ENCODE measurements around the gene PHLDB1.

DNA sequence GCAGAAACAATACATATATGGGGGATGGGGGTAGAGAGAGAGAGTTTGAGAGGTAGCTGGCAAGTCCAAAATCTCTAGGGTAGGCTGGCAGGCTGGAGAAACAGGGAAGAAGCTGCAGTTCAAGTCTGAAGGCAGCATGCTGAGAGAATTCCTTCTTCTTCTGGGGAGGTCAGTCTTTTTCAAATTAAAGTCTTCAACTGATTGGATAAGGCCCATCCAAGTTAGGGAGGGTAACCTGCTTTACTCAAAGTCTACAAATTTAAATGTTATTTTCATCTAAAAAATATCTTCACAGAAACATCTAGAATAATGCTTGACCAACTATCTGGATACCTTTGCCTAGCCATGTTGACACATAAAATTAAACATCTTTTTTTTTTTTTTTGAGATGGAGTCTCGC, 75.0 kb downstream of the PHLDB1 start:
- TF ChIP-seq, protein P1, sequence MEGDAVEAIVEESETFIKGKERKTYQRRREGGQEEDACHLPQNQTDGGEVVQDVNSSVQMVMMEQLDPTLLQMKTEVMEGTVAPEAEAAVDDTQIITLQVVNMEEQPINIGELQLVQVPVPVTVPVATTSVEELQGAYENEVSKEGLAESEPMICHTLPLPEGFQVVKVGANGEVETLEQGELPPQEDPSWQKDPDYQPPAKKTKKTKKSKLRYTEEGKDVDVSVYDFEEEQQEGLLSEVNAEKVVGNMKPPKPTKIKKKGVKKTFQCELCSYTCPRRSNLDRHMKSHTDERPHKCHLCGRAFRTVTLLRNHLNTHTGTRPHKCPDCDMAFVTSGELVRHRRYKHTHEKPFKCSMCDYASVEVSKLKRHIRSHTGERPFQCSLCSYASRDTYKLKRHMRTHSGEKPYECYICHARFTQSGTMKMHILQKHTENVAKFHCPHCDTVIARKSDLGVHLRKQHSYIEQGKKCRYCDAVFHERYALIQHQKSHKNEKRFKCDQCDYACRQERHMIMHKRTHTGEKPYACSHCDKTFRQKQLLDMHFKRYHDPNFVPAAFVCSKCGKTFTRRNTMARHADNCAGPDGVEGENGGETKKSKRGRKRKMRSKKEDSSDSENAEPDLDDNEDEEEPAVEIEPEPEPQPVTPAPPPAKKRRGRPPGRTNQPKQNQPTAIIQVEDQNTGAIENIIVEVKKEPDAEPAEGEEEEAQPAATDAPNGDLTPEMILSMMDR (IDR thresholded peaks at IDR 0.05) = no peak
- TF ChIP-seq POLR2A (IDR thresholded peaks at IDR 0.05) = no peak
